ENCODE measurements around the gene TFEB.
A peak's percentile ranks its signal among the peaks of the same experiment; 100 is the strongest.

TFEB gene

GRCh38 chr6:41733360-41733706, 2.1 kb downstream of the TFEB start:
- H3K23ac ChIP-seq (ENCODE audit: low read length in 2 of 2) = no peak overlapping the region
- H2AFZ ChIP-seq (ENCODE audit: low read depth, low read length) = peak overlapping the region; percentile 6
- peaks cover 45% of the 10 kb centered on the region for H3K4me1 ChIP-seq (ENCODE audit: control insufficient read depth, insufficient read depth, low read depth, low read length)
- H3K4me3 ChIP-seq (ENCODE audit: insufficient read depth in 1 of 2, low read depth in 1 of 2, low read length in 2 of 2) = peak overlapping the region; percentile 80 to 82
- peaks cover 16% of the 10 kb centered on the region for H3K79me1 ChIP-seq (replicated peaks; ENCODE audit: low read length, poor library complexity, severe bottlenecking)
- peak overlapping the region; percentile 25 to 82 for H3K18ac ChIP-seq (ENCODE audit: low read depth in 1 of 2, low read length in 2 of 2)
- H3K4ac ChIP-seq (ENCODE audit: low read depth in 1 of 2, low read length in 2 of 2) = peak overlapping the region; percentile 39 to 68
- peak overlapping the region; percentile 44 to 80 for H2BK12ac ChIP-seq (ENCODE audit: low read length in 2 of 2)
- no peak for DNase-seq
- peak overlapping the region; percentile 27 for H2BK120ac ChIP-seq (ENCODE audit: low read depth, low read length)
- H2BK15ac ChIP-seq (ENCODE audit: low read depth, poor library complexity, severe bottlenecking) = no peak overlapping the region
- H4K91ac ChIP-seq (ENCODE audit: low read length) = peak overlapping the region; percentile 53
- peak overlapping the region; percentile 85 for H3K27ac ChIP-seq (ENCODE audit: low read length, poor library complexity, severe bottlenecking)
- whole genome bisulfite sequencing = 26% methylated on average over 11 of the region's 11 CpGs
- peak overlapping the region; percentile 76 for H3K9ac ChIP-seq (ENCODE audit: low read length)
- peaks cover 0 to 8% of the 10 kb centered on the region in 2 experiments for H3K36me3 ChIP-seq (ENCODE audit: control insufficient read depth in 1 of 2, insufficient read depth in 2 of 2, low read depth in 1 of 2, low read length in 2 of 2)
- peak overlapping the region in 1 of 2 experiments; percentile 69 for H3K14ac ChIP-seq (ENCODE audit: low read length in 2 of 2)
- peak overlapping the region; percentile 84 for H4K8ac ChIP-seq (ENCODE audit: low read length)
- H2AK5ac ChIP-seq (ENCODE audit: low read length, severe bottlenecking) = peak overlapping the region; percentile 12
- peaks cover 0 to 5% of the 10 kb centered on the region in 2 experiments for H3K27me3 ChIP-seq (ENCODE audit: control insufficient read depth in 1 of 2, insufficient read depth in 1 of 2, low read length in 2 of 2)
- peak overlapping the region; percentile 65 for H3K4me2 ChIP-seq (ENCODE audit: low read length, poor library complexity, severe bottlenecking)
- H2BK5ac ChIP-seq (ENCODE audit: low read depth, low read length, poor library complexity, severe bottlenecking) = peak overlapping the region; percentile 47
- H3K9me3 ChIP-seq (ENCODE audit: control insufficient read depth, low read length) = no peaks in the 10 kb centered on the region

GRCh38 chr6:41732591-41733359, 2.6 kb downstream of the TFEB start:
- H3K18ac ChIP-seq (ENCODE audit: low read depth in 1 of 2, low read length in 2 of 2) = peak overlapping the region; percentile 25 to 82
- no peaks in the 10 kb centered on the region for H3K9me3 ChIP-seq (ENCODE audit: control insufficient read depth, low read length)
- peak overlapping the region; percentile 85 for H3K27ac ChIP-seq (ENCODE audit: low read length, poor library complexity, severe bottlenecking)
- peak overlapping the region; percentile 8 to 80 for H3K4me3 ChIP-seq (ENCODE audit: insufficient read depth in 1 of 2, low read depth in 1 of 2, low read length in 2 of 2)
- H3K4me2 ChIP-seq (ENCODE audit: low read length, poor library complexity, severe bottlenecking) = peak overlapping the region; percentile 65
- peak overlapping the region; percentile 76 for H3K9ac ChIP-seq (ENCODE audit: low read length)
- peak overlapping the region in 1 of 2 experiments; percentile 23 for H3K23ac ChIP-seq (ENCODE audit: low read length in 2 of 2)
- H2AK5ac ChIP-seq (ENCODE audit: low read length, severe bottlenecking) = peak overlapping the region; percentile 55
- peaks cover 50% of the 10 kb centered on the region for H3K4me1 ChIP-seq (ENCODE audit: control insufficient read depth, insufficient read depth, low read depth, low read length)
- peaks cover 19% of the 10 kb centered on the region for H3K79me1 ChIP-seq (replicated peaks; ENCODE audit: low read length, poor library complexity, severe bottlenecking)
- H4K8ac ChIP-seq (ENCODE audit: low read length) = peak overlapping the region; percentile 62
- peak overlapping the region; percentile 53 for H4K91ac ChIP-seq (ENCODE audit: low read length)
- H3K14ac ChIP-seq (ENCODE audit: low read length in 2 of 2) = peak overlapping the region in 1 of 2 experiments; percentile 13
- no peak overlapping the region for H2AFZ ChIP-seq (ENCODE audit: low read depth, low read length)
- DNase-seq = peak; percentile 42
- WGBS = 60% methylated on average over 8 of the region's 8 CpGs
- H3K27me3 ChIP-seq (ENCODE audit: control insufficient read depth in 1 of 2, insufficient read depth in 1 of 2, low read length in 2 of 2) = peaks cover 0 to 5% of the 10 kb centered on the region in 2 experiments
- peak overlapping the region; percentile 19 for H2BK15ac ChIP-seq (ENCODE audit: low read depth, poor library complexity, severe bottlenecking)
- peaks cover 0 to 12% of the 10 kb centered on the region in 2 experiments for H3K36me3 ChIP-seq (ENCODE audit: control insufficient read depth in 1 of 2, insufficient read depth in 2 of 2, low read depth in 1 of 2, low read length in 2 of 2)
- H3K4ac ChIP-seq (ENCODE audit: low read depth in 1 of 2, low read length in 2 of 2) = peak overlapping the region in 1 of 2 experiments; percentile 27
- H2BK120ac ChIP-seq (ENCODE audit: low read depth, low read length) = peak overlapping the region; percentile 27
- peak overlapping the region; percentile 47 for H2BK5ac ChIP-seq (ENCODE audit: low read depth, low read length, poor library complexity, severe bottlenecking)
- peak overlapping the region in 1 of 2 experiments; percentile 44 for H2BK12ac ChIP-seq (ENCODE audit: low read length in 2 of 2)

- no peaks in the 10 kb centered on the region for H3K9me3 ChIP-seq (ENCODE audit: control insufficient read depth, low read length)
- peaks cover 0 to 15% of the 10 kb centered on the region in 2 experiments for H3K36me3 ChIP-seq (ENCODE audit: control insufficient read depth in 1 of 2, insufficient read depth in 2 of 2, low read depth in 1 of 2, low read length in 2 of 2)
- peaks cover 0 to 3% of the 10 kb centered on the region in 2 experiments for H3K27me3 ChIP-seq (ENCODE audit: control insufficient read depth in 1 of 2, insufficient read depth in 1 of 2, low read length in 2 of 2)
- no peak overlapping the region for H3K14ac ChIP-seq (ENCODE audit: low read length in 2 of 2)
- H4K8ac ChIP-seq (ENCODE audit: low read length) = no peak overlapping the region
- H3K27ac ChIP-seq (ENCODE audit: low read length, poor library complexity, severe bottlenecking) = peak overlapping the region; percentile 14
- peak overlapping the region; percentile 65 for H3K4me2 ChIP-seq (ENCODE audit: low read length, poor library complexity, severe bottlenecking)
- DNase-seq = no peak
- no peak overlapping the region for H2BK15ac ChIP-seq (ENCODE audit: low read depth, poor library complexity, severe bottlenecking)
- H3K4me1 ChIP-seq (ENCODE audit: control insufficient read depth, insufficient read depth, low read depth, low read length) = peaks cover 53% of the 10 kb centered on the region
- peak overlapping the region; percentile 33 for H2AK5ac ChIP-seq (ENCODE audit: low read length, severe bottlenecking)
- peaks cover 21% of the 10 kb centered on the region for H3K79me1 ChIP-seq (replicated peaks; ENCODE audit: low read length, poor library complexity, severe bottlenecking)
- H2BK5ac ChIP-seq (ENCODE audit: low read depth, low read length, poor library complexity, severe bottlenecking) = no peak overlapping the region
- H3K4me3 ChIP-seq (ENCODE audit: insufficient read depth in 1 of 2, low read depth in 1 of 2, low read length in 2 of 2) = no peak overlapping the region
- no peak overlapping the region for H2AFZ ChIP-seq (ENCODE audit: low read depth, low read length)
- no peak overlapping the region for H2BK120ac ChIP-seq (ENCODE audit: low read depth, low read length)
- H3K9ac ChIP-seq (ENCODE audit: low read length) = no peak overlapping the region
- H3K4ac ChIP-seq (ENCODE audit: low read depth in 1 of 2, low read length in 2 of 2) = no peak overlapping the region
- H4K91ac ChIP-seq (ENCODE audit: low read length) = no peak overlapping the region
- no peak overlapping the region for H3K18ac ChIP-seq (ENCODE audit: low read depth in 1 of 2, low read length in 2 of 2)
- H3K23ac ChIP-seq (ENCODE audit: low read length in 2 of 2) = no peak overlapping the region
- no peak overlapping the region for H2BK12ac ChIP-seq (ENCODE audit: low read length in 2 of 2)
Observed at GRCh38 chr6:41732149-41732548, 3.3 kb downstream of the TFEB start.

GRCh38 chr6:41731561-41732086, 3.8 kb downstream of the TFEB start:
- no peak overlapping the region for H4K8ac ChIP-seq (ENCODE audit: low read length)
- H3K4me2 ChIP-seq (ENCODE audit: low read length, poor library complexity, severe bottlenecking) = peak overlapping the region; percentile 32
- H3K4me3 ChIP-seq (ENCODE audit: insufficient read depth in 1 of 2, low read depth in 1 of 2, low read length in 2 of 2) = no peak overlapping the region
- no peak for DNase-seq
- H3K36me3 ChIP-seq (ENCODE audit: control insufficient read depth in 1 of 2, insufficient read depth in 2 of 2, low read depth in 1 of 2, low read length in 2 of 2) = peaks cover 0 to 19% of the 10 kb centered on the region in 2 experiments
- H3K27ac ChIP-seq (ENCODE audit: low read length, poor library complexity, severe bottlenecking) = peak overlapping the region; percentile 14
- WGBS = 92% methylated on average over 7 of the region's 7 CpGs
- H3K27me3 ChIP-seq (ENCODE audit: control insufficient read depth in 1 of 2, insufficient read depth in 1 of 2, low read length in 2 of 2) = no peaks in the 10 kb centered on the region
- H3K79me1 ChIP-seq (replicated peaks; ENCODE audit: low read length, poor library complexity, severe bottlenecking) = peaks cover 26% of the 10 kb centered on the region
- H2BK12ac ChIP-seq (ENCODE audit: low read length in 2 of 2) = peak overlapping the region in 1 of 2 experiments; percentile 55
- peaks cover 53% of the 10 kb centered on the region for H3K4me1 ChIP-seq (ENCODE audit: control insufficient read depth, insufficient read depth, low read depth, low read length)
- H2BK120ac ChIP-seq (ENCODE audit: low read depth, low read length) = no peak overlapping the region
- H4K91ac ChIP-seq (ENCODE audit: low read length) = no peak overlapping the region
- H3K18ac ChIP-seq (ENCODE audit: low read depth in 1 of 2, low read length in 2 of 2) = no peak overlapping the region
- H3K14ac ChIP-seq (ENCODE audit: low read length in 2 of 2) = no peak overlapping the region
- H3K9ac ChIP-seq (ENCODE audit: low read length) = no peak overlapping the region
- H2AFZ ChIP-seq (ENCODE audit: low read depth, low read length) = no peak overlapping the region
- no peak overlapping the region for H3K4ac ChIP-seq (ENCODE audit: low read depth in 1 of 2, low read length in 2 of 2)
- H3K9me3 ChIP-seq (ENCODE audit: control insufficient read depth, low read length) = no peaks in the 10 kb centered on the region
- H3K23ac ChIP-seq (ENCODE audit: low read length in 2 of 2) = peak overlapping the region in 1 of 2 experiments; percentile 53
- no peak overlapping the region for H2BK15ac ChIP-seq (ENCODE audit: low read depth, poor library complexity, severe bottlenecking)
- peak overlapping the region; percentile 80 for H2AK5ac ChIP-seq (ENCODE audit: low read length, severe bottlenecking)
- H2BK5ac ChIP-seq (ENCODE audit: low read depth, low read length, poor library complexity, severe bottlenecking) = no peak overlapping the region

All from mesenchymal stem cell (in vitro differentiated cells and primary cell).